SK-N-SH treated with all-trans-retinoic acid at 6 μM for 48 hours (cell line): ENCODE measurements around the gene CSH1.
"Not testable (repeated sequence)": the region's sequence is repeated elsewhere in the genome, so short reads cannot be mapped to it uniquely, and the experiment has no call there.

Source experiments
- ATAC-seq: fragments of 200-7000 bp; cut with Tn5 transposase; 3 replicates; pipeline ENCODE4 v1.9.1; 2020; ENCODE audit warnings: mild to moderate bottlenecking, moderate library complexity
- ISL1 ChIP-seq: fragments of 250-450 bp; sonication (Bioruptor Pico); IDR thresholded peaks from 2 replicates; pipeline ENCODE4 v2.1.2; 2022; ENCODE audit warnings: mild to moderate bottlenecking, moderate library complexity
- OSR1 ChIP-seq: fragments of 250-450 bp; sonication (Bioruptor Pico); IDR thresholded peaks from 2 replicates; pipeline ENCODE4 v1.8.0; 2022; ENCODE audit warnings: moderate library complexity, mild to moderate bottlenecking, inconsistent platforms
- PATZ1 ChIP-seq: fragments of 250-450 bp; sonication (Bioruptor Pico); IDR thresholded peaks from 2 replicates; pipeline ENCODE4 v1.8.0; 2020; ENCODE audit warnings: mild to moderate bottlenecking, moderate library complexity, borderline replicate concordance
- TCF4 ChIP-seq: fragments of 250-450 bp; sonication (Bioruptor Pico); IDR thresholded peaks from 2 replicates; pipeline ENCODE4 v1.8.0; 2021; ENCODE audit warnings: mild to moderate bottlenecking, moderate library complexity, borderline replicate concordance
- TOX ChIP-seq: fragments of 250-450 bp; sonication (Bioruptor Pico); IDR thresholded peaks from 2 replicates; pipeline ENCODE4 v1.8.0; 2021; ENCODE audit warnings: mild to moderate bottlenecking, moderate library complexity, borderline replicate concordance
- ZFP3 ChIP-seq: fragments of 250-450 bp; sonication (Bioruptor Pico); IDR thresholded peaks from 2 replicates; pipeline ENCODE4 v1.5.0; 2020; ENCODE audit warnings: mild to moderate bottlenecking, moderate library complexity
- ZNF565 ChIP-seq: fragments of 450-650 bp; formaldehyde crosslinking; conservative IDR thresholded peaks from 2 replicates; pipeline ENCODE4 v1.5.0; 2020; ENCODE audit warnings: low read depth, mild to moderate bottlenecking, moderate library complexity

Gene CSH1

DNA sequence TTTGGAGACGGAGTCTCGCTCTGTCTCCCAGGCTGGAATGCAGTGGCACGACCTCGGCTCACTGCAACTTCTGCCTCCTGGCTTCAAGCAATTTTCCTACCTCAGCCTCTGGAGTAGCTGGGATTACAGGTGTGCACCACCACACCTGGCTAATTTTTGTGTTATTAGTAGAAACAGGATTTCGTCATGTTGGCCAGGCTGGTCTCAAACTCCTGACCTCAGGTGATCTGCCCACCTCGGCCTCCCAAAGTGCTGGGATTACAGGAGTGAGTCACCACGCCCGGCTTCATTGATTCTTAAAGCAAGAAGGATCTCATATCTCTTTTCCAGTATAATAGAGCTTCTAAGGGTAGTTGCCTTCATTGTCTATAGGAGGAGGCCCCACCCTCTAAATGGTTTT, 8.4 kb upstream of the CSH1 start:
- not testable (repeated sequence) for ATAC-seq

GRCh38 chr17:63903787-63904201, 7.4 kb upstream of the CSH1 start:
- peak; percentile 55; the same call in 2 of the 3 replicates for ATAC-seq

DNA sequence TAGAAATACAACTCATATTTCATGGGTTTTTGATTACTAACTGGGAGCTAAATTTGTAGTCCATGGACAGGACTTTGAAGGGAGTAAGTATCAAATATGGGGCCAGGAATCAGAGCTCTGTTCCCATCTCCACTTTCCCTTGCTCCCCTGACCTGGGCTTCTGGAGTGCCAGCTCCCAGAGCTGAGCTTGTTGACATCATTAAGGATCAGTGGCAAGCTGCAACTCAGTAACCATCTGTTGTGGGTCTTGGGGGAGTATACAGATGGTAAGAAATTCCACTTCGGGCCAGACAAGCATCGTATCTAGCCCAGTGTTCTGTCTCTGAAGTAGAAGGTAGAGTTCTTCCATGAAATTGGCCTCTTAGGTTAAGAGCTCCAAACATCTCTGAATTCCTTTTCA, 5.6 kb upstream of the CSH1 start:
- ATAC-seq = not testable (repeated sequence)

- not testable (repeated sequence) for ATAC-seq
Measured at GRCh38 chr17:63898899-63899798, 2.8 kb upstream of the CSH1 start.

GRCh38 chr17:63894821-63895220, 1.6 kb downstream of the CSH1 start:
- ATAC-seq = not testable (repeated sequence)

- ATAC-seq = not testable (repeated sequence)
Measured at GRCh38 chr17:63894021-63894420, 2.4 kb downstream of the CSH1 start.

DNA sequence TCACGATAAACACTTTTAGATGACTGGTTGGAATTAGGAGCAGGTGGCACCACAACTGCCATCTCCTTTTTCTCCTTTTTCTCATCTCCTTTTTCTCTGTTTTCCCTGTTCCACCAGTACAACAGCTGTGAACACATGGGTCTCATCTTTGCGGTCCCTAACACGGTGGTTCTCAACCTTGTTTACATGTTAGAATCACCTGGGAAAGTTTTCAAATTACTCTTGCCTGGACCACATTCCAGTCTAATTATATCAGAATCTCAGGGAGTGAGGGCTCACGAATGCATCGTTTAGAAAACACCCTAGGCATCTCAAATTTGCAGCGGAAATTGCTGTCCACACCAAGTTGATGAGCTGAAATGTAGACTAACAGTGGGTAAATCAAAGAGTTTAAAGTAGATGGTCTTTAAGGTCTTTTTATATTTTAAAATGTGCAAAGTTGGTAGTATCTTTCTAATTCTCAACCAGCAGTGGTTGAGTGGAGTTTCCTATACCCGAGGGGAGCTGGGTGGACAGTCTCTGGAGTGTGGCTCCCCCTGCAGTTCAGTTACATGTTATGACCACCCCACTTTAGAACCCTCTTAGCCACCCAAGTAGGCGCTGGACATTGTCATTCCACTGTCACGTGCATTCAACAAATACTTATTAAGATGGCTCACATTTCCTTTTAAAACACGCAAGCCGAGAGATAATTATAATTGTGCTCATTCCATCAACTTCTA, 3.9 kb downstream of the CSH1 start:
- ATAC-seq = not testable (repeated sequence)

GRCh38 chr17:63889026-63889848, 7.1 kb downstream of the CSH1 start:
- ATAC-seq = peak; percentile 96

GRCh38 chr17:63885119-63885518, 11.3 kb downstream of the CSH1 start:
- ATAC-seq = not testable (repeated sequence)

DNA sequence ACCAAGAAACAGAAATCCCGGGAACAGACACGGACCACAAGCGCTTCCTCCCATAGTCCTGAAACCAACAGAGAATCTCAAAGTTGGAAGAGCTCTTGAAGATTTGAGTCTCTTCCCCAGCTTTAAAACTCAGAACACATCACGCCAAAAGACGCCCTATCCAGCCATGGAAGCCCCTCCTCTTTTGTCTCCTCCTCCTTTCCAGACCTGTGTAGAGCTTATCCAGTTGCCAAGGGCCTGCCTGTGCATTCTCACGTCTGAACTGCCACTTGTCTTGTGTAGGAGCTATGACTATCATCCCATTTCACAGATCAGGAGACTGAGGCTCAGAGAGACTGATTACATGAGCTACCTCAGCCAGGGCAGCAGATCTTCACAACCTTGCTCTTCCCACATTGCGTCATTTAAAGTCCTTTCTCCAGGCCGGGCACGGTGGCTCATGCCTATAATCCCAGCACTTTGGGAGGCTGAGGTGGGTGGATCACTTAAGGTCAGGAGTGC, 13.7 kb downstream of the CSH1 start:
- not testable (repeated sequence) for ATAC-seq

DNA sequence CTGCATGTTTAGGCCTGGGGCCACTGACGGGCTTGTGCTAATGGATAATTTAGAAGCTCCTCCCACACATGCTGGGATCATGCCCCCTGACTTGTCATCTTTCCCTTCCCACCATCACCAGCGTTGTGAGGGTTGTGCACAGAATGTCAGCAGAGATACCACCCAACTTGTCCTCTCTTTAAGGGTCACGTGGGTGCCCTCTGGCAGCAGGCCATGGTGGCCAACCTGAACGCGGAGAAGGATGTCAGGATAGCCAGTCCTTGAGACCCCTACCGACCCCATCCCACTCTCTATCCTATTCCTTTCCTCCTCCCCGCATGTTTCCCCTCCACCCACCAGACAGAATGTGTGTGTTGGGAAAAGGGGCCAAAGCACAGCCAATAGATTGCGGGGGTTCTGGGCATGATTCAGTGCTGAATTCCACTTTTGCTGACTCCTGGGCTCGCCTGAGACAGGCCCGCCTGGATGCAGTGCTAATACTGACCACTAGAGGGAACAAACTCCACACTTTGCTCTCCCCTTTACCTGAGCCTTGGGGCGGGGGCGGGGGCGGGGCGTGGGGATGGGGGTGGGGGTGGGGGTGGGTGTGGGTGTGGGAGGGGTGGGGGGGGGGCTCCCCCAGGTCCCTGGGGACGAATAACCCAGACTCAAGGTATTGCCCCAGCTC, 14.3 kb downstream of the CSH1 start, which contains the start of gene GH2:
TSS of gene GH2 (minus strand) at position 10 of the 667 bp plus-strand sequence. CDS start 143 bp downstream, outside the sequence.
- TF ChIP-seq ZNF565 (CRISPR knock-in tag) (no peak), PATZ1 (no peak), TOX (CRISPR knock-in tag) (no peak), TCF4 (CRISPR knock-in tag) (no peak), ISL1 (CRISPR knock-in tag) (no peak), ZFP3 (CRISPR knock-in tag) (no peak), OSR1 (no peak)
- ATAC-seq = peak; percentile 95

DNA sequence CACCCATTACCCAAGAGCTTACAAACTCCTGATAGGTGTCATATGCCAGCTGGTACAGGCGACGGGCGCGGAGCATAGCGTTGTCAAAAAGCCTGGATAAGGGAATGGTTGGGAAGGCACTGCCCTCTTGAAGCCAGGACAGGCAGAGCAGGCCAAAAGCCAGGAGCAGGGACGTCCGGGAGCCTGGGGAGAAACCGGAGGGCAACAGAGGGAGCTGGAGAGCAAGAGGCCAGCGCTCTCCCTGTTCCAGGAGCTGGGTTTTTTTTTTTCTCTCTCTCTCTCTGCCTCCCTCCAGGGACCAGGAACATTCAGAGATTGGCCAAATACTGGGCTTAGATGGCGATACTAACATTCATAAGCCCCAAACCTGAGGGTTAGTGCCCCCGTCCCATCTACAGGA, 15.0 kb downstream of the CSH1 start:
- ATAC-seq = not testable (repeated sequence)
